Liver (tissue), 3 donors: ENCODE measurements around the gene ZNF423.

Source experiments
- EGR1 ChIP-seq, 2 donors: IDR thresholded peaks; 2 replicates each; pipeline ENCODE4 v1.6.1; 2016 to 2018; ENCODE audit warnings: antibody characterized with exemption in 2 of 2, low read depth in 2 of 2
- GABPA ChIP-seq, 2 donors: IDR thresholded peaks in 1 of 2; conservative IDR thresholded peaks in 1 of 2; 2 replicates each; pipeline ENCODE4 v1.6.1; 2016; ENCODE audit warnings: antibody characterized with exemption in 2 of 2, mild to moderate bottlenecking in 1 of 2, moderate library complexity in 1 of 2
- HNF4A ChIP-seq, 2 donors: conservative IDR thresholded peaks; 2 replicates each; pipeline ENCODE4 v1.6.1; 2016; ENCODE audit warnings: antibody characterized with exemption in 2 of 2, mild to moderate bottlenecking in 2 of 2
- JUND ChIP-seq, 2 donors: IDR thresholded peaks; 2 replicates each; pipeline ENCODE4 v1.6.1; 2016; ENCODE audit warnings: antibody characterized with exemption in 2 of 2
- RAD21 ChIP-seq, 2 donors: IDR thresholded peaks; 2 replicates each; pipeline ENCODE4 v1.6.1; 2016; ENCODE audit warnings: antibody characterized with exemption in 2 of 2, mild to moderate bottlenecking in 2 of 2
- RXRA ChIP-seq, 2 donors: IDR thresholded peaks; 2 replicates each; pipeline ENCODE4 v1.6.1; 2017 to 2018; ENCODE audit warnings: antibody characterized with exemption in 2 of 2, mild to moderate bottlenecking in 1 of 2
- SP1 ChIP-seq: IDR thresholded peaks from 2 replicates; pipeline ENCODE4 v1.6.1; 2018; ENCODE audit warnings: antibody characterized with exemption, mild to moderate bottlenecking
- TAF1 ChIP-seq: conservative IDR thresholded peaks from 2 replicates; pipeline ENCODE4 v1.6.1; 2016; ENCODE audit warnings: antibody characterized with exemption, mild to moderate bottlenecking
- YY1 ChIP-seq: IDR thresholded peaks from 2 replicates; pipeline ENCODE4 v1.6.1; 2016; ENCODE audit warnings: antibody characterized with exemption, mild to moderate bottlenecking
- TF ChIP-seq, protein P1 (sequence below): fragments of 150-350 bp; IDR thresholded peaks from 2 replicates; pipeline ENCODE4 v1.5.1; 2017; ENCODE audit warnings: improper control_type of control experiment, low read depth, low read length; ENCODE audit not compliant: missing input control
- TF ChIP-seq, protein P2 (sequence below): IDR thresholded peaks from 2 replicates; pipeline ENCODE4 v1.6.1; 2016; ENCODE audit warnings: antibody characterized with exemption
- TF ChIP-seq, protein P3 (sequence below): IDR thresholded peaks from 2 replicates; pipeline ENCODE4 v1.6.1; 2016; ENCODE audit warnings: antibody characterized with exemption
- TF ChIP-seq, protein P4 (sequence below): IDR thresholded peaks from 2 replicates; pipeline ENCODE4 v1.6.1; 2016; ENCODE audit warnings: antibody characterized with exemption, mild to moderate bottlenecking
- donor health status: healthy.
- donor health status: healthy.

DNA sequence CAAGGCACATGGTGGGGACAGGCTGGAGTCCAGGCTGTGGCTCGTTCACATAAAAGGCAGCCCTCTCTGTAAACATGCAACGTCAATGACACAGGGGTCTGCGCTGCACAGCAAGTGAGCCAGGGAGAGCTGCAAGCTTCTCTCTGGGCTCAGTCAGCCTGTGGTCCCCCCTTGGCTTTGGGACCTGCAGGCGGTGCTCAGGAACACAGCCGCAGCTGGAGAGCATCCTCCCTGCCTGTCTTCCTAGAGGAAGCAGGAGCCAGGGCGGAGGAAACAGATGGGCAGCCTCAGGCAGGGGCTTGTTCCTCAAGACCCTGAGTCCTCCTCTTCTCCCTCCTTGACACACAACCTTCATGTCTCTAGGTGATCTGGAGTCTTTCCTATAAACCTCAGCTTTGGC lies 254.3 kb downstream of the ZNF423 start:
- TF ChIP-seq, protein P1, sequence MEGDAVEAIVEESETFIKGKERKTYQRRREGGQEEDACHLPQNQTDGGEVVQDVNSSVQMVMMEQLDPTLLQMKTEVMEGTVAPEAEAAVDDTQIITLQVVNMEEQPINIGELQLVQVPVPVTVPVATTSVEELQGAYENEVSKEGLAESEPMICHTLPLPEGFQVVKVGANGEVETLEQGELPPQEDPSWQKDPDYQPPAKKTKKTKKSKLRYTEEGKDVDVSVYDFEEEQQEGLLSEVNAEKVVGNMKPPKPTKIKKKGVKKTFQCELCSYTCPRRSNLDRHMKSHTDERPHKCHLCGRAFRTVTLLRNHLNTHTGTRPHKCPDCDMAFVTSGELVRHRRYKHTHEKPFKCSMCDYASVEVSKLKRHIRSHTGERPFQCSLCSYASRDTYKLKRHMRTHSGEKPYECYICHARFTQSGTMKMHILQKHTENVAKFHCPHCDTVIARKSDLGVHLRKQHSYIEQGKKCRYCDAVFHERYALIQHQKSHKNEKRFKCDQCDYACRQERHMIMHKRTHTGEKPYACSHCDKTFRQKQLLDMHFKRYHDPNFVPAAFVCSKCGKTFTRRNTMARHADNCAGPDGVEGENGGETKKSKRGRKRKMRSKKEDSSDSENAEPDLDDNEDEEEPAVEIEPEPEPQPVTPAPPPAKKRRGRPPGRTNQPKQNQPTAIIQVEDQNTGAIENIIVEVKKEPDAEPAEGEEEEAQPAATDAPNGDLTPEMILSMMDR: no peak
- TF ChIP-seq, protein P2, sequence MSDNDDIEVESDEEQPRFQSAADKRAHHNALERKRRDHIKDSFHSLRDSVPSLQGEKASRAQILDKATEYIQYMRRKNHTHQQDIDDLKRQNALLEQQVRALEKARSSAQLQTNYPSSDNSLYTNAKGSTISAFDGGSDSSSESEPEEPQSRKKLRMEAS: no peak
- TF ChIP-seq YY1 (no peak), JUND (IDR thresholded peaks at IDR 0.05) (no peak), SP1 (no peak), TAF1 (no peak), EGR1 (IDR thresholded peaks at IDR 0.05; ENCODE audit: low read depth in 2 of 2) (no peak), HNF4A (conservative IDR thresholded peaks at IDR 0.05) (no peak), RXRA (IDR thresholded peaks at IDR 0.05) (no peak), RAD21 (IDR thresholded peaks at IDR 0.05) (no peak), GABPA (IDR thresholded peaks at IDR 0.05 in 1 of 2, conservative IDR thresholded peaks at IDR 0.05 in 1 of 2) (no peak)
- TF ChIP-seq, protein P3, sequence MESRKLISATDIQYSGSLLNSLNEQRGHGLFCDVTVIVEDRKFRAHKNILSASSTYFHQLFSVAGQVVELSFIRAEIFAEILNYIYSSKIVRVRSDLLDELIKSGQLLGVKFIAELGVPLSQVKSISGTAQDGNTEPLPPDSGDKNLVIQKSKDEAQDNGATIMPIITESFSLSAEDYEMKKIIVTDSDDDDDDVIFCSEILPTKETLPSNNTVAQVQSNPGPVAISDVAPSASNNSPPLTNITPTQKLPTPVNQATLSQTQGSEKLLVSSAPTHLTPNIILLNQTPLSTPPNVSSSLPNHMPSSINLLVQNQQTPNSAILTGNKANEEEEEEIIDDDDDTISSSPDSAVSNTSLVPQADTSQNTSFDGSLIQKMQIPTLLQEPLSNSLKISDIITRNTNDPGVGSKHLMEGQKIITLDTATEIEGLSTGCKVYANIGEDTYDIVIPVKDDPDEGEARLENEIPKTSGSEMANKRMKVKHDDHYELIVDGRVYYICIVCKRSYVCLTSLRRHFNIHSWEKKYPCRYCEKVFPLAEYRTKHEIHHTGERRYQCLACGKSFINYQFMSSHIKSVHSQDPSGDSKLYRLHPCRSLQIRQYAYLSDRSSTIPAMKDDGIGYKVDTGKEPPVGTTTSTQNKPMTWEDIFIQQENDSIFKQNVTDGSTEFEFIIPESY: no peak
- TF ChIP-seq, protein P4, sequence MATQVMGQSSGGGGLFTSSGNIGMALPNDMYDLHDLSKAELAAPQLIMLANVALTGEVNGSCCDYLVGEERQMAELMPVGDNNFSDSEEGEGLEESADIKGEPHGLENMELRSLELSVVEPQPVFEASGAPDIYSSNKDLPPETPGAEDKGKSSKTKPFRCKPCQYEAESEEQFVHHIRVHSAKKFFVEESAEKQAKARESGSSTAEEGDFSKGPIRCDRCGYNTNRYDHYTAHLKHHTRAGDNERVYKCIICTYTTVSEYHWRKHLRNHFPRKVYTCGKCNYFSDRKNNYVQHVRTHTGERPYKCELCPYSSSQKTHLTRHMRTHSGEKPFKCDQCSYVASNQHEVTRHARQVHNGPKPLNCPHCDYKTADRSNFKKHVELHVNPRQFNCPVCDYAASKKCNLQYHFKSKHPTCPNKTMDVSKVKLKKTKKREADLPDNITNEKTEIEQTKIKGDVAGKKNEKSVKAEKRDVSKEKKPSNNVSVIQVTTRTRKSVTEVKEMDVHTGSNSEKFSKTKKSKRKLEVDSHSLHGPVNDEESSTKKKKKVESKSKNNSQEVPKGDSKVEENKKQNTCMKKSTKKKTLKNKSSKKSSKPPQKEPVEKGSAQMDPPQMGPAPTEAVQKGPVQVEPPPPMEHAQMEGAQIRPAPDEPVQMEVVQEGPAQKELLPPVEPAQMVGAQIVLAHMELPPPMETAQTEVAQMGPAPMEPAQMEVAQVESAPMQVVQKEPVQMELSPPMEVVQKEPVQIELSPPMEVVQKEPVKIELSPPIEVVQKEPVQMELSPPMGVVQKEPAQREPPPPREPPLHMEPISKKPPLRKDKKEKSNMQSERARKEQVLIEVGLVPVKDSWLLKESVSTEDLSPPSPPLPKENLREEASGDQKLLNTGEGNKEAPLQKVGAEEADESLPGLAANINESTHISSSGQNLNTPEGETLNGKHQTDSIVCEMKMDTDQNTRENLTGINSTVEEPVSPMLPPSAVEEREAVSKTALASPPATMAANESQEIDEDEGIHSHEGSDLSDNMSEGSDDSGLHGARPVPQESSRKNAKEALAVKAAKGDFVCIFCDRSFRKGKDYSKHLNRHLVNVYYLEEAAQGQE: no peak
